ACHN (cell line): ENCODE results near the gene UNC13C.

Experiments
- DNase-seq: peaks from one replicate; pipeline ENCODE4 v3.0.0-alpha.2; 2015
- in situ Hi-C: cut with HindIII; loops from 2 replicates; pipeline ENCODE4 v1.10.0; 2017; ENCODE audit warnings: low sequenced_read_pairs, low pct_ligation_motif_present, low pct_unique_long_range_greater_than_20kb

UNC13C gene

GRCh38 chr15:54659646-54660045 is 681.4 kb downstream of the UNC13C start:
- in situ Hi-C loops: no loop called here

GRCh38 chr15:54660356-54660755 is 682.1 kb downstream of the UNC13C start:
- no peak for DNase-seq
- in situ Hi-C loops: no loop called here

More at GRCh38 chr15:54659646-54660045, 681.4 kb downstream of the UNC13C start:
- no peak for DNase-seq

- in situ Hi-C loops: no loop called here
These were observed 697.0 kb downstream of the UNC13C start for GRCh38 chr15:54675241-54675640.

GRCh38 chr15:54681584-54681983 is 703.3 kb downstream of the UNC13C start:
- in situ Hi-C loops: no loop called here
- DNase-seq: no peak

More at GRCh38 chr15:54675241-54675640, 697.0 kb downstream of the UNC13C start:
- no peak for DNase-seq
